Gastrocnemius medialis (tissue), 4 donors: ENCODE data around the gene BCL11B. TPM values are rescaled to one million over a fixed set of nuclear protein-coding genes. Genes with fewer than 3 reads are reported as not detected.

Experiments
- ATAC-seq, 2 donors: fragments of 150-250 bp; one replicate each; pipeline ENCODE4 v1.9.1; 2016
- DNase-seq, 2 donors: peaks; one replicate each; pipeline ENCODE4 v3.0.0-alpha.2; 2019
- H3K27ac ChIP-seq, 4 donors: fragments of 200-600 bp; sonication (generic); 1 replicate in 1 of 4; 2 replicates in 3 of 4; pipeline ENCODE4 v1.5.1; 2016 to 2018; ENCODE audit warnings: mild to moderate bottlenecking in 2 of 4, moderate library complexity in 1 of 4
- H3K27me3 ChIP-seq, 3 donors: fragments of 200-600 bp; sonication (generic) in 2 of 3; 1 replicate in 1 of 3; 2 replicates in 2 of 3; pipeline versions ENCODE4 v1.5.1 to v1.6.0; 2016 to 2019; ENCODE audit warnings: mild to moderate bottlenecking in 1 of 3, moderate library complexity in 1 of 3
- H3K36me3 ChIP-seq, 2 donors: fragments of 200-600 bp; sonication (generic) in 1 of 2; one replicate each; pipeline ENCODE4 v1.5.1; 2017 to 2018
- H3K4me1 ChIP-seq, 2 donors: fragments of 200-600 bp; sonication (generic) in 1 of 2; one replicate each; pipeline ENCODE4 v1.5.1; 2016 to 2017; ENCODE audit warnings: mild to moderate bottlenecking in 2 of 2
- H3K4me3 ChIP-seq, 4 donors: fragments of 200-600 bp; sonication (generic) in 3 of 4; 1 replicate in 1 of 4; 2 replicates in 3 of 4; pipeline ENCODE4 v1.5.1; 2016 to 2019; ENCODE audit warnings: mild to moderate bottlenecking in 2 of 4
- H3K9me3 ChIP-seq, 3 donors: fragments of 200-600 bp; sonication (generic) in 2 of 3; 1 replicate in 1 of 3; 2 replicates in 2 of 3; pipeline ENCODE4 v1.5.1; 2016 to 2019
- CTCF ChIP-seq, 5 experiments: fragments of 450-650 bp in 3 of 5; fragments of 200-600 bp in 2 of 5; sonication (generic) in 2 of 5; IDR thresholded peaks in 4 of 5; conservative IDR thresholded peaks in 1 of 5; 1 replicate in 4 of 5; 2 replicates in 1 of 5; pipeline ENCODE4 v1.5.1; 2016 to 2019; ENCODE audit warnings: antibody characterized with exemption in 5 of 5, mild to moderate bottlenecking in 3 of 5, moderate library complexity in 3 of 5
- POLR2A ChIP-seq, 2 donors: fragments of 450-650 bp; IDR thresholded peaks; one replicate each; pipeline ENCODE4 v1.6.1; 2017; ENCODE audit warnings: antibody characterized with exemption in 2 of 2, mild to moderate bottlenecking in 2 of 2, moderate library complexity in 2 of 2
- in situ Hi-C, 4 donors: fragments of 200-750 bp; cut with MboI; loops; one replicate each; pipeline versions ENCODE4 v1.15.0 to v1.8.0; 2017; ENCODE audit warnings: low sequenced_read_pairs in 4 of 4
- intact Hi-C: fragments of 100-400 bp; cut with DNase I; formaldehyde crosslinking; loops from one replicate; pipeline ENCODE4 v1.15.1; 2023; ENCODE audit warnings: low total_unique reads
- total RNA-seq, 4 donors: library from RNA; depleted of rRNA; stranded (reverse); fragments of >200 nt; gene quantifications; one replicate each; pipeline versions ENCODE4 v1.1.0 to v1.2.3, GENCODE V29; 2016

Gene BCL11B
- total RNA-seq, 4 donors from 2014 or later = 0.05 to 0.62 (median 0.18) TPM; not detected in 1

- intact Hi-C loops = no loop called here
These were observed 146.9 kb downstream of the BCL11B start for GRCh38 chr14:99125113-99125512.

GRCh38 chr14:99124482-99125105 is 147.4 kb downstream of the BCL11B start:
- no peak overlapping the region for H3K27ac ChIP-seq
- in situ Hi-C loops (no loop called here), intact Hi-C loops (no loop called here)
- DNase-seq = no peak
- H3K27me3 ChIP-seq = peaks cover 9 to 13% (median 11%) of the 10 kb centered on the region in 3 donors
- no peak overlapping the region for H3K4me3 ChIP-seq
- TF ChIP-seq POLR2A (IDR thresholded peaks at IDR 0.05) = no peak
- TF ChIP-seq CTCF (IDR thresholded peaks at IDR 0.05 in 4 of 5, conservative IDR thresholded peaks at IDR 0.05 in 1 of 5) = no peak
- H3K9me3 ChIP-seq = no peaks in the 10 kb centered on the region
- no peaks in the 10 kb centered on the region for H3K4me1 ChIP-seq
- no peak for ATAC-seq
- no peaks in the 10 kb centered on the region for H3K36me3 ChIP-seq

More at GRCh38 chr14:99125113-99125512, 146.9 kb downstream of the BCL11B start:
- no peak for DNase-seq
- no peak overlapping the region for H3K4me3 ChIP-seq
- no peak for ATAC-seq
- in situ Hi-C loops = no loop called here
- no peak overlapping the region for H3K27ac ChIP-seq
- TF ChIP-seq POLR2A (IDR thresholded peaks at IDR 0.05) (no peak), CTCF (IDR thresholded peaks at IDR 0.05 in 4 of 5, conservative IDR thresholded peaks at IDR 0.05 in 1 of 5) (no peak)
- no peaks in the 10 kb centered on the region for H3K36me3 ChIP-seq
- H3K9me3 ChIP-seq = no peaks in the 10 kb centered on the region
- no peaks in the 10 kb centered on the region for H3K4me1 ChIP-seq
- peaks cover 5 to 9% (median 5%) of the 10 kb centered on the region in 3 donors for H3K27me3 ChIP-seq

GRCh38 chr14:99123208-99123870 is 148.7 kb downstream of the BCL11B start:
- Histone ChIP-seq H3K36me3 (no peaks in the 10 kb centered on the region), H3K27ac (no peak overlapping the region), H3K4me1 (no peaks in the 10 kb centered on the region), H3K27me3 (peaks cover 19 to 25% (median 23%) of the 10 kb centered on the region in 3 donors), H3K4me3 (no peak overlapping the region), H3K9me3 (no peaks in the 10 kb centered on the region)
- intact Hi-C loops = no loop called here
- DNase-seq = no peak
- in situ Hi-C loops = no loop called here
- TF ChIP-seq POLR2A (IDR thresholded peaks at IDR 0.05) (no peak), CTCF (IDR thresholded peaks at IDR 0.05 in 4 of 5, conservative IDR thresholded peaks at IDR 0.05 in 1 of 5) (no peak)
- ATAC-seq = no peak

DNA sequence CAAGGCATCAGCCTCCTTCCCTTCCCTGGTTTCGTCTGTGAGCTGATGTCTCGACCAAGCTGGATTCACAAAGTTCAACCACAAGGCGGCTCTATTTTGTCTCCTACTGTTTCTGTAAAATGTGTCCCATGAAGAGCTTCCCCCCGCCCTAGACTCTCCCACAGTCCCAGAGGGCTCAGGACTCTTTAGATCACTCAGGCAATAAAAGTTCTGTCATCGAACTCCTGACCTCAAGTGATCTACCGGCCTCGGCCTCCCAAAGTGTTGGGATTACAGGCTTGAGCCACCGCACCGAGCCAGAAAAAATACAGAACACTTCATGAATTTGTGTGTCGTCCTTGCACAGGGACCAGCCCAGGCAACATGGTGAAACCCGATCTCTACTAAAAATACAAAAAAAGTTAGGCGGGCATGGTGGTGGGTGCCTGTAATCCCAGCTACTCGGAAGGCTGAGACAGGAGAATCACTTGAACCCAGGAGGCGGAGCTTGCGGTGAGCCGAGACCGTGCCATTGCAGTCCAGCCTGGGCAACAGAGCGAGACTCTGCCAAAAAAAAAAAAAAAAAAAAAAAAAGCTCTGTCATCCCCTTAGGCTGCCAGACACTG is 149.4 kb downstream of the BCL11B start:
- TF ChIP-seq CTCF (IDR thresholded peaks at IDR 0.05 in 4 of 5, conservative IDR thresholded peaks at IDR 0.05 in 1 of 5) (no peak), POLR2A (IDR thresholded peaks at IDR 0.05) (no peak)
- Histone ChIP-seq H3K27ac (no peak overlapping the region), H3K4me1 (no peaks in the 10 kb centered on the region), H3K4me3 (no peak overlapping the region), H3K36me3 (no peaks in the 10 kb centered on the region), H3K9me3 (no peaks in the 10 kb centered on the region), H3K27me3 (peaks cover 23 to 31% (median 30%) of the 10 kb centered on the region in 3 donors)
- no peak for DNase-seq
- in situ Hi-C loops (no loop called here), intact Hi-C loops (no loop called here)
- ATAC-seq = no peak
